HG02852 (cell line): ENCODE results near the gene DYNC1H1.
"Not testable (repeated sequence)": the region's sequence is repeated elsewhere in the genome, so short reads cannot be mapped to it uniquely, and the experiment has no call there.

Experiments
- ATAC-seq: cut with Tn5 transposase; IDR thresholded peaks from one replicate; pipeline ENCODE4 v1.9.1; 2021; ENCODE audit warnings: mild to moderate bottlenecking, moderate library complexity; ENCODE audit not compliant: unreplicated experiment

Gene DYNC1H1

DNA sequence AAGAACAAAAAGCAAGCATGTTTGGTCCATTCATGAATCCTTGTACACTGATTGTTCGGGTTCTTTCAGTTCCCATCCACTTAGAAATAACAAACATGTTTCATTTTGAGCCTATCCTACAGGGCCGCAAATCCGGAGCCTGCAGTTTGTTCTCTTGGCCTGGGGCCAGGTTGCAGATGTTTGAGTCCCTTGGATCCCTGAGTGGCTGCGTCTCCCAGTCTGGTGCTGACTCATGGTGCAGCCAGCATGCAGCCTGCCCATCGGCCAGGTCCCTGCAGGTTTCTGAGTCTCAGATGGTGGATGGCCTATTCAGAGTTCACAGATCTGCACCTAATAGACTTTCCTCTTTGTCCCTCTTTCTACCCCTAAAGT is 1.9 kb upstream of the DYNC1H1 start:
- no peak for ATAC-seq

DNA sequence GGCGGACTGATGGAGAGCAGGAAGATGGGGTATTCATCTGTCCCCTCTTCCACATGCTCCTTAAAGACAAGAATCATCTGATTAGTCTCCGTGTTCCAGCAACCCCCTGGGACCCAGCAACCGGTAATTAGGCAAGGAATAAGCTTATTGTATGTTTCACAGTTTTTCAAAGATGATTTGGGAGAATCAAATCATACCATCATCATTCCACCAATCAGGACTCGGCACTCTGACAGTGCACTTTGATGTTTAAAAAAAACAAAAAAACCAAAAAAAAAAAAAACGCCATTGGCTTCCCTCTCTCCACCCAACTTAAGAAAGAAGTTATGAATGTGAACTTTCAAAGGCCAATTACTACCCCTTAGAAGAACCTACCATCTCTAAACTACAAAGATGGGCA is 1.3 kb upstream of the DYNC1H1 start:
- no peak for ATAC-seq

DNA sequence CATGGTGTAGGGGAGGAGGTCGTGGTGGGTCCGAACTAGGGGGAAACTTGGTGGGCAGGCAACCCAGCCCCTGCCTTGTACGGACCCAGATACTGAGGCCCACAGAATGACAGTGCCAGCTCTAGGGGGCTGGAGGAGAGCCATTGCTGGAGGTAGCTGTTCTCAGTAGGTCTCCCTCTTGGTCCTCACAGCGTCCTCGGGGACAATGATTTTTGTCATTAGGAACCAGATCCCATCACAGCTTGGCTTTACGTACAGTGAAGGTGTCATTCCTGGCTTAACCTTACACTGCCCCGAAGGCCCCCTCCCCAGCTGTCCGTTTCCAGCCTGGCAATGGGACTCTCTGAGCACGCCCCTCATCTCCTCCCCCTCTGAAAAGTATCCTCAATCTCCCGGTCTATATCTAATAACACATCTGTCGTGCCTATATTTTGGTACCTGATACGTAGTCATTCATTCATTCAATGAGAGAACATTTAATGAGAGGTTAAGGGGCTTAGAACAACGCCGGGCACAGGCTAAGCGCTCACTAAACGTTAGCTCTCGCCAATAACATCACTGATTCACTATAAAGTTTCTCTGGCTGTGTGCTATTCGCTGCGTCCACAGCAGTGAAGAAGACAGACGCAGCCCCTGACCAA is 597 bp upstream of the DYNC1H1 start:
- ATAC-seq = no peak

- peak; percentile 44 for ATAC-seq
Observed at GRCh38 chr14:101965181-101965544, 790 bp downstream of the DYNC1H1 start.

GRCh38 chr14:101965770-101966722 is 1.7 kb downstream of the DYNC1H1 start:
- ATAC-seq = no peak

GRCh38 chr14:101966742-101967141 is 2.4 kb downstream of the DYNC1H1 start:
- ATAC-seq = no peak

DNA sequence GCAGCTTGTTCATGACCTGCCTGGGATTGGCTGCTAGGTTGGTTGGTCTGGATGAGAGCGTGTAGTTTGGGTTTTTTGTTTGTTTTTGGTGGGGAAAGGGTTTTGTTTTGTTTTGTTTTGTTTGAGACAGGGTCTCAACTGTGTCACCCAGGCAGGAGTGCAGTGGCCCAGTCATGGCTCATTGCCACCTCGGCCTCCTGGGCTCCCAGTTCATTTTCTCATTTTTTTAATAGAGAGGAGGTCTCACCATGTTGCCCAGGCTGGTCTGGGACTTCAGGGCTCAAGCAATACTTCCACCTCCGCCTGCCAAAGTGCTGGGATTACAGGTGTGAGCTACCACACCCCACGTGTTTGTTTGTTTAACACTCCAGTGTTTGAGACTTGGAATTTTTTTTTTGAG is 3.8 kb downstream of the DYNC1H1 start:
- no peak for ATAC-seq

DNA sequence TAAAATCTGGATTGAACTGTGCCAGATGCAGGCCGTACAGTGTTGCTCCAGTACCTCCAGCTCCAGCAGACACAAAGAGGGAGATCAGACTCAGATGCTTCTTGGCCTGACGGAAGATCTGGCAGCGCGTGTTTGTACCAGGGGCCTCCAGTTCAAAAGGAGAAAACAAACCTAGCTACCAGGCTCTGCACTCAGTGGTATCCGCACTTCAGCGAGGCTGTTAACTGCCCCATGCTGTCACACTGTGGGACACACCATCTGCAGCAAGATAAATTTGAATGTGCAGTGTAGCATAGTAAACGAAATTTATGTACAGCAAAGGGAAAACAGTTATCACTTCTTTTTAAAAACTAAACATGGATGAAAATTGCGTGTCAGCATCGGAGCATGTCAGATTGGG is 5.1 kb downstream of the DYNC1H1 start:
- no peak for ATAC-seq

DNA sequence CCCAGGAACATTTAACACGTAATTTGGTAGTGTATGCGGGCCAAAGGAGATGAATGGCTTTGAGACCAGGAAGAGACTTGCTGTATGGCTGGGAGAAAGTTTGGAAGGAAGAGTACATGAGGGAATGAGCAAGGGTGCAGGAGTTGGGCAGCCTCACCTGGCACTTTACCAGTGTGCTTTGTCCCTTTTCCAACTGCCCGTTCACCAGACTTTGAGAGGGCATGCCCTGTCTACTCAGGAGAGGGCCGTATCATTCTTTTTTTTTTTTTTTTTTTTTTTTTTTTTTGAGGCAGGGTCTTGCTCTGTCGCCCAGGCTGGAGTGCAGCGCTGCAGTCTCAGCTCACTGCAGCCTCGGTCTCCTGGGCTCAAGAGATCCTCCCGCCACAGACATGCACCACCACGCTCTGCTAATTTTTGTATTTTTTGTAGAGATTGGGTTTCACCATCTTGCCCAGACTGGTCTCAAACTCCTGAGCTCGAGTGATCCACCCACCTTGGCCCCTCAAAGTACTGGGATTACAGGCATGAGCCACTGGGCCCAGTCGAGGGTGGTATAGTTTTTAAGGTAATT is 6.5 kb downstream of the DYNC1H1 start:
- no peak for ATAC-seq

DNA sequence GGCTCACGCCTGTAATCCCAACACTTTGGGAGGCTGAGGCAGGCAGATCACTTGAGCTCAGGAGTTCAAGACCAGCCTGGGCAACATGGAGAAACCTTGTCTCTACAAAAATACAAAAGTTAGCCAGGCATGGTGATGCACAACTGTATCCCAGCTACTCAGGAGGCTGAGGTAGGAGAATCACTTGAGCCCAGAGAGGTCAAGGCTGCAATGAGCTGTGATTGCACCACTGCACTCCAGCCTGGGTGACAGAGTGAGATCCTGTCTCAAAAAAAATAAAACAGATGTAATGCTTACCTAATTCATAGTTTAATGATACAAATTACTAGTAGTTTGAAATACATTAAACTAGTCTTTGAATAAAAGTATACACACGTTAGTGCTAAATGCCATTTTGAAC is 7.1 kb downstream of the DYNC1H1 start:
- ATAC-seq = not testable (repeated sequence)

DNA sequence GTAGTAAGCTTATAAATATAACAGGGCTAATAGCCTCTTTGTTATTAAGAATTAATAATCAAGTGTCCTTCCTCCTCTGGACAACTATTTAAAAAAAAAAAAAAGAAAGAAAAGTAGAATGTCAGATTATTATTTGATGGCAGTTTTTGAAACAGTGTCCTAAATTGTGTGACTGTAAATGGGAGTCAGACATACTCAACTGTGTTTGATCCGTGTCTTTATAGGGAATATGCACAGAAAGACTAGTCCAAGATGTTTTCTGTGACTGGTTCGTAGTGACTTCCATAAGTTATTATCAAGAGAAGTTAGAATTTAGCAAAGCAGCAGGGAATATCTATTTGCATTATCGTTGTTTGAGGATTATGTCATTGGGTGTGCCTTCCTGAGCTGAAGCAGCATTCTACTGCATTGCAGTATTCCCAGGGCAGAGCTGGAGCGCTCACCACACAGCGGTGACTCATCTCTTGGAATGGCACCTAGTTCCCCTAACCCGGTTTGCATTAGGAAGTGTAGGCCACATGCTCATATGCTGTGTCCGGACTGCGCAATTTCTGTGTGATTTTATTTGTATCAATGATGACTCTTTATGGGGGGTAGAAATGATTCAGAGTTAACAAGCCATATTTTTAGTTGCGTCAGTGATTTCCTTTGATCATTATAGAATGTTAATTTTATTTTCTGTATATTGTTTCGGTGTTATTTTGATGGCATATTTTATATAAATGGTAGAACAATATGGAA is 7.9 kb downstream of the DYNC1H1 start:
- no peak for ATAC-seq

- no peak for ATAC-seq
Observed at GRCh38 chr14:101973356-101973755, 9.0 kb downstream of the DYNC1H1 start.

- no peak for ATAC-seq
Observed at GRCh38 chr14:101975231-101975630, 10.9 kb downstream of the DYNC1H1 start.

GRCh38 chr14:101977311-101978071 is 13.1 kb downstream of the DYNC1H1 start:
- ATAC-seq = no peak

- ATAC-seq = no peak
Observed at GRCh38 chr14:101979666-101980065, 15.3 kb downstream of the DYNC1H1 start.

DNA sequence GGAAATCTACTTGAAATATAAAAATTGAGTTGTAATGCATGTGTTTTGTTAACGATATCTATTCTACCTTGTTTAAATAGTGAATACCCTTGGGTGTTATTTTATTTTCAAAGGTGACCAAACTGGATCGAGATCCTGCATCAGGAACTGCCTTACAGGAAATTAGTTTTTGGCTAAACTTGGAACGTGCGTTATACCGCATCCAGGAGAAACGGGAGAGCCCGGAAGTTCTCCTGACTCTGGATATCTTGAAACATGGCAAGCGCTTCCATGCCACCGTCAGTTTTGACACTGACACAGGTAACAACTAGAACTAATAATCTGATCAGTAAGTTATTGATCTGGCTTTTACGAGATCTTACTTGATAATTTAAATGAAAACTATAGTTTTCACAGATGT is 15.9 kb downstream of the DYNC1H1 start:
- no peak for ATAC-seq

- peak; percentile 64 for ATAC-seq
Observed at GRCh38 chr14:101980700-101981099, 16.3 kb downstream of the DYNC1H1 start.

DNA sequence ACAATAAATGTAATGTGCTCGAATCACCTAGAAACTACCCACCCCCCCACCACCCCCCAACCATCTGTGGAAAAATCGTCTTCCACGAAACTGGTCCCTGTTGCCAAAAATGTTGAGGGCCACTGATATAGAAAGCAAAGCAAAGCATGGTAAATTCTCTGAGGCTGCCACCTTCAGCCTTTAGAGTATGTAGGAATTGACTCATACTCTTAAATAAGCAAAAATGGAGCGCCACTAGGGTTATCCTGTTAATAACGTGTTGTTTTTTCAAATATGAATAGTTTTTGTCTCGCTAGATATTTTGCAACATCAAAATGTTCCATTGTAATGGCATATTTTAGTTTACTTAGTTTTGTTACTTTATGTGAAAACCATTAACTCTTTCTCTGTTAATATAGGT is 18.2 kb downstream of the DYNC1H1 start:
- no peak for ATAC-seq

DNA sequence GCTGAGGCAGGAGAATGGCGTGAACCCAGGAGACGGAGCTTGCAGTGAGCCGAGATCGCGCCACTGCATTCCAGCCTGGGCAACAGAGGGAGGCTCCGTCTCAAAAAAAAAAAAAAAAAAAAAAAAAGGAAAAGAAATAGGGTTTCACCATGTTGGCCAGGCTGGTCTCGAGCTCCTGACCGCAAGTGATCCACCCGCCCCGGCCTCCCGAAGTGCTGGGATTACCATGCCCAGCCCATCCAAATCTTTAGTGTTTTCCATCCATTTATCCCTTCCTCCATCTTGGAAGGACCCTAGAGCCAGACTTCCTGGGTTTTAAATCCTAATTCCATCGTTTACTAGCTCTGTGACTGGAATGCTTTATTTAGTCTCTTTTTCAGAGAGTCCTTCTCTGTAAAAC is 20.5 kb downstream of the DYNC1H1 start:
- ATAC-seq = not testable (repeated sequence)

DNA sequence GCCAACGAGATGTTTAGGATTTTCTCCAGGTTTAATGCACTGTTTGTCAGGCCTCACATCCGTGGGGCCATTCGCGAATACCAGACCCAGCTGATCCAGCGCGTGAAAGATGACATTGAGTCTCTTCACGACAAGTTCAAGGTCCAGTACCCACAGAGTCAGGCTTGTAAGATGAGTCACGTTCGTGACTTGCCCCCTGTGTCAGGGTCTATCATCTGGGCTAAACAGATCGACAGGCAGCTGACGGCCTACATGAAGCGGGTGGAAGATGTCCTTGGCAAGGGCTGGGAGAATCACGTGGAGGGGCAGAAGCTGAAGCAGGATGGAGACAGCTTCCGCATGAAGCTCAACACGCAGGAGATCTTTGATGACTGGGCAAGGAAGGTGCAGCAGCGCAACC is 21.6 kb downstream of the DYNC1H1 start:
- ATAC-seq = no peak

DNA sequence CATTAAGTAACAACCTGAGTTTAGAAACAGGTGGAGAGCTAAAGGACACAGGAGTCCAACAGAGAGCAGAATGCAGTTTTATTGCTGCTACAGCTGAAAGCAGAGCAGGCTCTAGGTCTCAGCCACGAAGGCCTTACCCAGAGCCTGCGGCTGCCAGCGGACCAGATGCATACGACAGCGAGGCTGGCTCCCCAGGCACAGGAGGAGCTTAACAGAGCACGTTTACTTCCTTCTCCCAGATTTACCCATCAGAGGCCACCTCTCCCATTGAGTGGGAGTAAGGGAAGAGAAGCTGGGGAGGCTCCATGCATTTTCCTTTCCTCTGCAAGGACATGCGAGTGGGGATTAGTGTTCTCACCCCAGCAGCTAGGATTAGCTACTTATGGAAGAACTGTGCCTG is 22.6 kb downstream of the DYNC1H1 start:
- ATAC-seq = no peak
